HEK293T (cell line): ENCODE results near the gene ABCC6.

Experiments used
- CTCF ChIA-PET: fragments of 350-600 bp; formaldehyde crosslinking; extraction: SDS; loops from one replicate; lab custom pipeline; 2021; ENCODE audit warnings: antibody characterized with exemption, inconsistent platforms; lab: Yijun Ruan, JAX
- POLR2A ChIA-PET: fragments of 350-600 bp; formaldehyde crosslinking; extraction: SDS; loops from one replicate; lab custom pipeline; 2020; ENCODE audit warnings: antibody characterized with exemption, inconsistent platforms; lab: Yijun Ruan, JAX
- DNase-seq: peaks from one replicate; pipeline ENCODE4 v3.0.0; 2012; ENCODE audit warnings: mixed read lengths; ENCODE audit errors: extremely low spot score
- ARNT ChIP-seq: fragments of 450-650 bp; IDR thresholded peaks from 2 replicates; pipeline ENCODE4 v1.6.1; 2017; ENCODE audit warnings: mild to moderate bottlenecking
- BHLHE40 ChIP-seq: fragments of 450-650 bp; IDR thresholded peaks from 2 replicates; pipeline ENCODE4 v1.6.1; 2016; ENCODE audit warnings: mild to moderate bottlenecking, moderate library complexity, borderline replicate concordance
- CTBP1 ChIP-seq: fragments of 450-650 bp; IDR thresholded peaks from 2 replicates; pipeline ENCODE4 v1.6.1; 2016; ENCODE audit warnings: borderline replicate concordance
- ELF4 ChIP-seq: fragments of 450-650 bp; IDR thresholded peaks from 2 replicates; pipeline ENCODE4 v1.6.1; 2017; ENCODE audit warnings: antibody characterized with exemption
- FOXA1 ChIP-seq: fragments of 450-650 bp; IDR thresholded peaks from 2 replicates; pipeline ENCODE4 v1.6.1; 2016; ENCODE audit warnings: mild to moderate bottlenecking
- FOXK2 ChIP-seq: fragments of 450-650 bp; IDR thresholded peaks from 2 replicates; pipeline ENCODE4 v1.6.1; 2016; ENCODE audit warnings: mild to moderate bottlenecking
- FOXM1 ChIP-seq: fragments of 450-650 bp; IDR thresholded peaks from 2 replicates; pipeline ENCODE4 v1.6.1; 2017; ENCODE audit warnings: mild to moderate bottlenecking, borderline replicate concordance
- HDGF ChIP-seq: fragments of 450-650 bp; IDR thresholded peaks from 2 replicates; pipeline ENCODE4 v1.6.1; 2017; ENCODE audit warnings: antibody characterized with exemption, borderline replicate concordance
- L3MBTL2 ChIP-seq: fragments of 450-650 bp; conservative IDR thresholded peaks from 2 replicates; pipeline ENCODE4 v1.6.1; 2016; ENCODE audit warnings: mild to moderate bottlenecking
- LEF1 ChIP-seq: fragments of 450-650 bp; IDR thresholded peaks from 2 replicates; pipeline ENCODE4 v1.6.1; 2017; ENCODE audit warnings: mild to moderate bottlenecking, borderline replicate concordance
- NFRKB ChIP-seq: fragments of 450-650 bp; IDR thresholded peaks from 2 replicates; pipeline ENCODE4 v1.6.1; 2016; ENCODE audit warnings: mild to moderate bottlenecking, moderate library complexity
- SP1 ChIP-seq: fragments of 450-650 bp; IDR thresholded peaks from 2 replicates; pipeline ENCODE4 v1.6.1; 2017
- SUZ12 ChIP-seq: fragments of 450-650 bp; IDR thresholded peaks from 2 replicates; pipeline ENCODE4 v1.6.1; 2016; ENCODE audit warnings: mild to moderate bottlenecking
- TARDBP ChIP-seq: fragments of 450-650 bp; IDR thresholded peaks from 2 replicates; pipeline ENCODE4 v1.6.1; 2016
- ZNF384 ChIP-seq: fragments of 450-650 bp; IDR thresholded peaks from 2 replicates; pipeline ENCODE4 v1.6.1; 2016
- TF ChIP-seq, protein P1 (sequence below): fragments of 450-650 bp; IDR thresholded peaks from 2 replicates; pipeline ENCODE4 v1.6.1; 2016

ABCC6 gene

DNA sequence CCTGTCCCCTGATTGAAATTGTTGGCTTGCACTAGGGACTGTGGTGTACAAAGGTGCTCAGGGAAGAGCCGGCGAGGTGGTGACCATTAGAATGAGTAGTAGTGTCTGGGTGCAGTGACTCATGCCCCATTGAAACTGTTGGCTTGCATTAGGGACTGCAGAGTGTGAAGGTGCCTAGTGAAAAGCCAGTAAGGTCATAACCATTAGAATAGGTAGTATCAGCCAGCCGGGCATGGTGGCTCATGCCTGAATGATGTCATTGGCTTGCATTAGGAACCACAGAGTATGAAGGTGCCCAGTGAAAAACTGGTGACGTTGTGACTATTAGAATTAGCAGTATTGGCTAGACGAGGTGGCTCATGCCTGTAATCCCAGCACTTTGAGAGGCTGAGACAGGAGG is 78.9 kb downstream of the ABCC6 start:
- POLR2A ChIA-PET: no interaction called here
- CTCF ChIA-PET: no interaction called here
- no peak for DNase-seq
- no peak for TF ChIP-seq ELF4
- TF ChIP-seq SUZ12: no peak
- TF ChIP-seq, protein P1, sequence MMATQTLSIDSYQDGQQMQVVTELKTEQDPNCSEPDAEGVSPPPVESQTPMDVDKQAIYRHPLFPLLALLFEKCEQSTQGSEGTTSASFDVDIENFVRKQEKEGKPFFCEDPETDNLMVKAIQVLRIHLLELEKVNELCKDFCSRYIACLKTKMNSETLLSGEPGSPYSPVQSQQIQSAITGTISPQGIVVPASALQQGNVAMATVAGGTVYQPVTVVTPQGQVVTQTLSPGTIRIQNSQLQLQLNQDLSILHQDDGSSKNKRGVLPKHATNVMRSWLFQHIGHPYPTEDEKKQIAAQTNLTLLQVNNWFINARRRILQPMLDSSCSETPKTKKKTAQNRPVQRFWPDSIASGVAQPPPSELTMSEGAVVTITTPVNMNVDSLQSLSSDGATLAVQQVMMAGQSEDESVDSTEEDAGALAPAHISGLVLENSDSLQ: no peak
- no peak for TF ChIP-seq TARDBP
- no peak for TF ChIP-seq FOXK2
- no peak for TF ChIP-seq ZNF384
- TF ChIP-seq NFRKB: no peak
- no peak for TF ChIP-seq FOXA1
- TF ChIP-seq BHLHE40: no peak
- TF ChIP-seq HDGF: no peak
- no peak for TF ChIP-seq CTBP1
- no peak for TF ChIP-seq FOXM1
- no peak for TF ChIP-seq SP1

DNA sequence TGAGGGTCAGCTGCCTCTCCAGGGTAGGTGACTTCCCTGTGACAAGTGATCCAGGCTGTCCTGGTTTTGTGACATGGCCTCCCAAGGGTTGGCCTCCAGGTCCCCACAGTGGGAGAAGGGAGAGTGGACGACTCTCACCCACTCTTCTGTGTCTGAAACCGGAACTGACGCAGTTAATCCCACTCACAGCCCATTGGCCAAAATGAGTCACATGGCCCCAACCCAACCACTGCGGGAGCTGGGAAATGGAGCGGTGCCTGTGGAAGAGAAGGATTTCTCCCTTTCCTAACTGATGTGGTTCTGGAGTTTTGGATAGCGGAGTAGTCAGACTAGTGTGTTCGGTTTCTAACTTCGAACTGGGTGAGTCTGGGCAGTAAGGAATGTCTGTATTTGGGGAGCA is 79.4 kb downstream of the ABCC6 start:
- no peak for DNase-seq
- ChIA-PET POLR2A (no interaction called here), CTCF (interaction anchor here (0.7 kb wide), 1 partner anchor 28 kb away, joined by 3 read pairs; no protein-coding TSS in a partner anchor)
- TF ChIP-seq BHLHE40 (no peak), LEF1 (no peak), SP1 (no peak), FOXA1 (no peak), TARDBP (no peak), FOXM1 (no peak)

DNA sequence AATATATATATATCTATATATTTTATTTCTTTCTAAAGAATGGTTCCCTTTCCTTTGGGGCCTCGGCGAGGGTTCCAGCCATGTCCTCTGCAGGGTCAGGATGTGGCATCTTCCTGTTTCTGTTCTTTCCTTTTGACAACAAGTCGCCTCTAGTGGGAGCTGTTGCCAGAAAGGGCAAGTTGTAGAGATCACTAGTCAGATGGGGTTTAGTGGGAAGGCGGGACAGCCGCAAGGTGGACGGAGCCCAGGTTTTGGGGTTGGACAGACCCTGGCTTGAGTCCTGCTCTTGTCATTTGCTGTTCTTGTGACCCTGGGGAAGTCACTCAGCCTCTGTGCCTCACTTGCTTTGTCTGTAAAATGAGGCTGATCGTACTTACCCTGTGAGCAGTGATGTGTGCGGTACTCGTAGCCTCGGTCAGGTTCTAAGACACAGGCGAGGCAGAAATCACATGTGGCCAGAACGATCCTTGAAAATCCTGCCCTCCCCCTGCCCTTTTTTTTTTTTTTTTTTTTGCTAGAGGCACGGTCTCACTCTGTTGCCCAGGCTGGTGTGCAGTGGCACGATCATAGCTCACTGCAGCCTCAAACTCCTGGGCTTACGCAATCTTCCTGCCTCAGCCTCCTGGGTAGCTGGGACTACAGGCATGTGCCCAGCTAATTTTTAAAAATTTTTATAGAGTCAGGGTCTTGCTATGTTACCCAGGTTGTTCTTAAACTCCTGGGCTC is 80.1 kb downstream of the ABCC6 start:
- ChIA-PET CTCF (interaction anchor here (0.6 to 1.0 kb wide), 3 partner anchors 15 to 370 kb away, joined by 3 read pairs; no protein-coding TSS in a partner anchor), POLR2A (no interaction called here)
- TF ChIP-seq HDGF: no peak
- no peak for TF ChIP-seq SUZ12
- no peak for TF ChIP-seq FOXM1
- no peak for TF ChIP-seq ARNT
- TF ChIP-seq FOXK2: no peak
- no peak for TF ChIP-seq CTBP1
- TF ChIP-seq TARDBP: no peak
- no peak for TF ChIP-seq BHLHE40
- TF ChIP-seq, protein P1: no peak
- TF ChIP-seq SP1: no peak
- peak; percentile 63 for DNase-seq

DNA sequence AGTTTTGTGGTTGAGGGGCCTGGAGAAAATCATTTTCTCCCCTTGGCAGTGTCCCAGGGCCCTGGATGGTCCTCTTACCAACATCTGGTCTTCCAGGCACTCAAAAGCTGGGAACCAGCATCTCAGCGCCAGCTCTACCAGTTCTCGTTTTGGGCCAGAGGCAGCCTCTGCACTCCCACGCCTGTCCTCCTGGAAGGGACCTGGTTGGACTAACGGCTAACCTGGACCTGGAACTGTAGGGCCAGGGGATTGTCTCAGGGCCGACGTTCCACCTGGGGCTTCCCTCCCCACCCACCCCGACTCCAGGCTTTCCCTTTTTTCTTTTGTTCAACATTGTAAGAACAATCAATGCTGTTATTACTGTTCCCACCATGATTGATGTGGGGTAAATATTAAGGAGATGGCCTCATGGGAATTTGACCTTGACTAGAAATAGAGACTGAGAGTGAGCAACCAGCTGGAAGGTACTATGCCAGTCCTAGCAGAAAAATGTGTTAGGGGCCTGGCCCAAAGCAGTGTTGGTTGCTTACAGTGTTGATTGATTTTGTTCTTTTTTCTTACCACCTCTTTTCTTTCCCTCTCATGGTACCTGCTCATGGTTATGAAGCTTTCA is 81.4 kb downstream of the ABCC6 start:
- CTCF ChIA-PET: interaction anchor here (1.0 kb wide), 1 partner anchor 14 kb away, joined by 3 read pairs; no protein-coding TSS in a partner anchor
- POLR2A ChIA-PET: no interaction called here
- no peak for TF ChIP-seq L3MBTL2
- TF ChIP-seq HDGF: no peak
- no peak for TF ChIP-seq TARDBP
- no peak for TF ChIP-seq FOXA1
- no peak for TF ChIP-seq ARNT
- TF ChIP-seq CTBP1: no peak
- TF ChIP-seq SUZ12: no peak
- no peak for TF ChIP-seq SP1
- TF ChIP-seq ELF4: no peak
- TF ChIP-seq ZNF384: no peak
- no peak for TF ChIP-seq FOXK2
- TF ChIP-seq BHLHE40: no peak
- TF ChIP-seq, protein P1: no peak
- no peak for TF ChIP-seq FOXM1
- no peak for DNase-seq

DNA sequence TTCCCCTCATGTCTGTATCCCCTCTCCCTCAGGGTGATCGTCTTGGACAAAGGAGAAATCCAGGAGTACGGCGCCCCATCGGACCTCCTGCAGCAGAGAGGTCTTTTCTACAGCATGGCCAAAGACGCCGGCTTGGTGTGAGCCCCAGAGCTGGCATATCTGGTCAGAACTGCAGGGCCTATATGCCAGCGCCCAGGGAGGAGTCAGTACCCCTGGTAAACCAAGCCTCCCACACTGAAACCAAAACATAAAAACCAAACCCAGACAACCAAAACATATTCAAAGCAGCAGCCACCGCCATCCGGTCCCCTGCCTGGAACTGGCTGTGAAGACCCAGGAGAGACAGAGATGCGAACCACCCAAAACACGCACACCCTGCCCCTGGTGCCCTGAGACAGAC is 82.2 kb downstream of the ABCC6 start:
- TF ChIP-seq BHLHE40: no peak
- no peak for TF ChIP-seq TARDBP
- no peak for TF ChIP-seq FOXK2
- TF ChIP-seq, protein P1: no peak
- no peak for TF ChIP-seq HDGF
- ChIA-PET POLR2A (no interaction called here), CTCF (no interaction called here)
- no peak for DNase-seq
